ENCODE measurements around the gene NMNAT2.

GRCh38 chr1:183281553-183282091 is 136.6 kb downstream of the NMNAT2 start:
- TF ChIP-seq CTCF (IDR thresholded peaks at IDR 0.05) = peak; percentile 96 to 97 (median 97)
- no peak for TF ChIP-seq POLR2A (IDR thresholded peaks at IDR 0.05; ENCODE audit: low read depth)
